HG02938 (cell line): Measurements from ENCODE around the gene RHOV.

ENCODE experiments used
- ATAC-seq: cut with Tn5 transposase; IDR thresholded peaks from one replicate; pipeline ENCODE4 v1.9.1; 2021; ENCODE audit warnings: mild to moderate bottlenecking, moderate library complexity; ENCODE audit not compliant: unreplicated experiment

The RHOV gene, protein sequence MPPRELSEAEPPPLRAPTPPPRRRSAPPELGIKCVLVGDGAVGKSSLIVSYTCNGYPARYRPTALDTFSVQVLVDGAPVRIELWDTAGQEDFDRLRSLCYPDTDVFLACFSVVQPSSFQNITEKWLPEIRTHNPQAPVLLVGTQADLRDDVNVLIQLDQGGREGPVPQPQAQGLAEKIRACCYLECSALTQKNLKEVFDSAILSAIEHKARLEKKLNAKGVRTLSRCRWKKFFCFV

DNA sequence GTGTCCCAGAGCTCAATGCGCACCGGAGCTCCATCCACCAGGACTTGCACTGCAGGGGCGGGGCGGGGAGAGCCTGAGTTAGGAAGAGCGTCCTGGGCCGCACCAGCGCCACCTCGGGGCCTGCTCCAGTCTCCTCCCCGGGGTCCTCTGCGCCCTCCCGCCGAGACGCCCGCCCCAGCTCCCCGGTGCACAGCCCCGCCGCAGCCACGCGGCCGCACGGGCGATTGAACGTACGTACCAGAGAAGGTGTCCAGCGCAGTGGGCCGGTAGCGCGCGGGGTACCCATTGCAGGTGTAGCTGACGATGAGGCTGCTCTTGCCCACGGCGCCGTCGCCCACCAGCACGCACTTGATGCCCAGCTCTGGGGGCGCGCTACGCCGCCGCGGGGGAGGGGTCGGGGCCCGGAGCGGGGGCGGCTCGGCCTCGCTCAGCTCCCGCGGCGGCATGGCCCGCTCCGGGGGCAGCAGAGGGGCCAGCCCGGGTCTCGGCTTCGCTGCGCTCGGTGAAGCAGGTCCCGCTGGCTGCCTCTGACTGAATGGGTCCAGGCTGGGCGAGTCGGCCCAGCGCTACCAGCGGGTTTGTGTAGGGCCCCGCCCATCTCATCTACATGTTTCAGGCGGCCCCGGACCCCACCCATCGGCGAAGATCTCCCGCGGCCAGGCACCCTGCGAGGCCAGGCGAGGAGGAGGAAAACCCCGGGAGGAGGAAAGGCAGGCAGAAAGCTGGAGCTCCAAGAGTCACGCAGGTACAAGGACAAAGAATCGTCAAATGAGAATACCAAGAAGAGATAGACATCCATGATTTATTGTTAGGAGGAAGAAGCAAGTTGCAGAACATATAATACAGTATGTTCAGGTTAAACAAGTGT is at the start of gene RHOV:
Gene RHOV (minus strand): TSS at position 541 of the 868 bp plus-strand sequence. CDS start 95 bp downstream, at position 446.
- peak; percentile 48 for ATAC-seq

DNA sequence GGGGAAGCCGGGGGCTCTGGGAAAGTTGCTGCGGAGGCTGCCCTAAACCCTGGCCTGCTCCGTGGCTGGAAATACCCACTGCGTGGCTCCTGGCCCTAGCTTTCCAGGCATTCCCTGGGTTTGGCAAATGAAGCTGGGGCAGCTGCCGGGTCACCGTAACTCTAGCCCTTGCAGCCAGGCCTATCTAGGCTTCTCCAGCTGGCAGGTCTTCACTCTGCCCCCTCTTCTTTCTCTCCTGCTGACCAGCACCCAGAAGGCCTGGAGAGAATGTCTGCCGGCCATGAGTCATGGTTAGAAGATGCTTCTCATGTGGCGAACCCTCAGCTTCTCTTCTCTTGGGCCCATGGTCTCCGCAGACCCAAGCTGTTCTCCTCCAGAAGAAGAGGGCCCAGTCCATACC is 49.5 kb upstream of the RHOV start:
- no peak for ATAC-seq

DNA sequence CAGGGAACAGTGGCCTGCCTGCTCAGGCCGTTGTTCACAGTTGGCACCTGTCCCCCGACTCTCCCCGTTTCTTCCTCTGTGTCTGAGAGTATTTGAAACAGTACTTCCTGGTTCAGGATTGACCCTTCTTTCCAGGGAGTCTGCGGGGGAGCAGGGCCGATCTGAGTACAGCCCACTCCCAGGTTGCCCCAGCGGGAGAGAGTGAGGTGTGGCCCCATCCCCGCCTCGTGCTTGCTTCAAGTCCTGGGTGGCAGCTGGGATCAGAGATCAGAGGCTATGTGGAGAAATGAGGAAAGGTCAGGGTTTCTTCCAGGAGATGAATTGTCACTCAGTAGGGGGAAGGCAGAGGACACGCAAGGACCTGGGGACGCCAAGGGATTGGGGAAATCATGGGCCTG is 48.6 kb upstream of the RHOV start:
- no peak for ATAC-seq

DNA sequence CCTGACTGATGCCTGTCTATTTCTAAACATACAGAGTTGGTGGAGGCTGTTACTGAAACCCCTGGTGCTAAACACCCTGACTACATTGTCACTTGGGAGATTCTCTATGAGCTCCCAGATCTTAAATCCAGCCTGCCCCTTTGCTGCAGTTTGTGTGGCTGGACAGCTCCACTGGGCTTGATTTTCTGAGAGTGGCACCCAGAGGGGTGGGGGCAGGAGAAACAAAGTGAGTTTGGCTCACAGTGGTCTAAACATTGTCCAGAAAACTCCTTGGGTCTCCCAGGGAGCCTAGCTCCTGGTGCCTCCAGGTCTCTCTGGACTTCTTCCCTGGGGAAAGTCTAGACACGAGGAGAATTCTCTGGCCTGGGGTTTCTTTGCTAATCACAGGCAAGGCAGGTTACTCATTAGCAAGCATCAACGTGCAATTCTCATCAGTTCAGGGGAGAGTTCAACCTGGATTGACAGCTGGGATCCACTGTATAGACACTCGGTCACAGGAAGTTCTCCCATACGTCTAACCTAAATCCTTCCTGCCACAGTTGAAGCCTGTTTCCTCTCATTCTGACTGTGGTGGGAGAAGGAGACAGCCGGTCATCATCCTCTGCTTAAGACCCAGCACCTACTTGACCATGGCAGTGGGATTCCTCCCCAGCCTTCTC is 48.0 kb upstream of the RHOV start:
- no peak for ATAC-seq

DNA sequence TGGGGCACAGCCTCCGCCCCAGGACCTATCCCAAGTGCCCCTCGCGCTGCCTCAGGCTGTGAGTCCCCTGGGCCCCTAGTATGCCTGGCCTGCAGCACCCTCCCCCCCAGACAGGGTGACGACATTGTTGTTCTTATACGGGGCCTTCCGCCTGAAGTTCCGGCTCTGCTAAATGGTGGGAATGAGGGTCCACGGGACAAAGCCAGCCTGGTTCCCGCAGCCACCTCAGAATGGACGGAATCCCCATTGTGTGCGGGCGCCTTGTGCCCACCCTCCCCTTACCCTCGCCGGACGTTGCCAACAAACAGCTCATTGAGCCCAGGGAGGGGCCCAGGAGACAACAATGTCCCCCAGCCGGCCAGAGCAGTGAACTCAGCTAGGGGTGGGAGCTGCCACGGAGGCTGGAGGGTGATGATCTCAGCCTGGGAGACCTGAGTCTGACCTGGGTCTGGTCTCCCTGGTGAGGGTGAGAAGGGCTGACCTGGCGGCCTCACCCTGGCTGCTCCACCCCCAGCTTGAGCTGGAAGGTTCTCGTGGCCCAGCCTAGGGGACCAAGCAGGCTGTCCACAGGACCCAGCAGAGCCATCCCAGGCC is 44.9 kb upstream of the RHOV start:
- ATAC-seq, result no peak

DNA sequence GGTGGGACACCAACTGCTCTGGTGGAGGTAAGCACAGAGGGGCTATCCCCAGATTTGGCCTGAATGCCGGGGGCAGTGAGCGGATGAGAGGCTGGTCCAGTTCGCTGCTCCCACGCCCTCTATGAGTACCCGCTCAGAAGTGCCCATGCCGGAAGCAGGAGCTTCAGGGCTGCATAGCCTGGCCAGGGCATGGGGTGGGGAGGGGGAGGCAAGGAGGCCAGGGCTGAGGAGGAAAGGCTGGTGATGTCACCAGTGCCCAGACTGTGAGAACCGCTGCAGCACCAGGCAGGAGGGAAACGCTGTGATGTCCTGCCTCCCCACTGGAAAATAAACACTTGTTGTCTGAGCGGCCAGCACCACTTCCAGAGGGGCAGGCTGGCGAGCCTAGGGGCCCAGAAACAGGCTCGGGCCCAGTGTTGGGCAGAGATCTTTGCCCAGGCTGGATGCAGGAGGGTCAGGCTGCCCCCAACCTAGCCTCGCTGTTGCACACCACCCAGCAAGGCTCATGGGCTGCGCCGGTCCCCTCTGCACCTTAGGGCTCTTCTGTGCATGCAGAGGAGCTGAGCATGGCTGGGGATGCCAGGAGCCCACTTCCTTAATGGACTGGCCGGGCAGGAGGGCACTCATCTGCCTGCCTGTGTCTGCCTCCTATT is 44.2 kb upstream of the RHOV start:
- ATAC-seq, result no peak

DNA sequence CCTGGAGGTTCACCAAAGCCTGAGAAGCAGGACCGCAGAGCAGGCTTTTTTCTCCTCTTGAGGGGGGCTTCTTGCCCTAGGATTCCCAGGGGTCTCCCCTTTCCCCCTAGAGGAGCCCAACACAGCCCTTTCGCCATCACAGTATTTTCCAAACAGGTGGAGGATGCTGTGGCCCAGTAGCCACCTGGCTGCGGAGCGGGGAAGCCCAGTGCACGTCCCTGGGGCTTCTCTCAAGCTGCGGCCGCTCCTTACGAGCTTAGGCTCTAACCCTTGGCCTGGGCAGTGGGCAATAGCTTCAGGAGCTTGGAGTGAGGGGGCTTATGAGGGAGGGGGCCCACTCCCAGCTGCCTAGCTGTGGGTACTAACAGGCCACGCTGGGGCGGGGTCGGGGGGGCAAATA is 43.6 kb upstream of the RHOV start:
- ATAC-seq, result no peak

DNA sequence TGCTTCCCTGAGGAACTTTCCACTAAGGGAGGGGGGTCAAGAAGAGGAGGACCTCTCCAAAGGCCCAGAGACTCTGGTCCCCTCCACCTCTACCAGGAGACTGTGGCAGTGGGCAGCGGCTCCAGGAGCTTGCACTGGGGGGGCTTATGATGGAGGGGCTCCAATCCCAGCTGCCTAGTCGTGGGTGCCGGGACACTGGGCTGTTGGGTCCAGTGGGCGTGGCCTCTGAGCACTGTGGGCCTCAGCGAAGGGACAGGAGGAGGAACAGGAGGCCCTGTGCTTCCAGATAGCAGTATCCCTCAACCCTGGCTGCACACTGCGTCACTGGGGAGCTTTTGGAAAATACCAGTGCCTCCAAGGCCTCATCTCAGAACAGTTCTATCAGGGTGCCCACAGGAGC is 41.6 kb upstream of the RHOV start:
- ATAC-seq, result no peak

DNA sequence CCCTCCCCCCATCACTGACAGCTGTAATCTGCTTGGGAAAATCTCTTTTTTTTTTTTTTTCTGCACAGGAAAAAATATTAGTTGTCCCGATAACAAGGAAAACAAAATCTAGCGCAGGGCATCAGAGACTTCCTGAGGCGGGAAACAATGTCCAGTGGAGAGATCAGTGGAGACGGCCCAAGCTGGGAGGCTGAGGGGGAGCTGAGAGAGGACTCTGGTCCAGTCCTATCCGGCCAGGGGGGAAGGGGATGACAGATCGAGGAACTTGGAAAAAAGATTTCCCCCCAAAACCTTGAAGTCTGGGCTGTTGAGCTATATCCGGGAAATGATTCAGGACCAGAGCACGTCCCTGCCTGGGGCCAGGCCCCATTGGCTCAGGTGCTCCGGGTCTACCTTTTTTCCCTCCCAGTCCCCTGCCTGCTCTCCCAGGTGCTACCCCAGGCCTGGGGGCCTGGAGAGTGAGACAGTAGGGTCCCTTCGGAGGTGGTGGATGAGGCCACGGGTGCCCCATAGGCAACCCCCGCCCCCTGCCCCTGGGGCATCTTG is 41.2 kb upstream of the RHOV start:
- no peak for ATAC-seq

DNA sequence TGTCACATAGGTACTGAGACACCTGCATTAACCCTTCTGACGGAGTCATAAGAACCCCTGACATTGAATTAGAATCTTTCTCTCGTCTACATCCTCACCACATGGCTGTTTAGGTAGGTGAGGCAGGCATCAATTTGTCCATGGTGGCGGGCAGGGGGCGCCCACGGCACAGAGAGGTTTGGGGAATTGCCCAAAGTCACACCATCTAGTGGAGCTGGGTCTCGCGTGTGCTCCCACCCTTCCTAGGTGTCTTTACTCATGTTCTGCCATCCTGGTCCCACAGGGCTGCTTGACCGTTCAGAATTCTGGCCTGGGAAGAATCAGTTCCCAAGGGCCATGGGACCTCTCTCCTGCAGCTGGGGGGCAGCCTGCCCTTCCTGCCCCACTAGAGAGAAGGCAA is 40.5 kb upstream of the RHOV start:
- no peak for ATAC-seq

DNA sequence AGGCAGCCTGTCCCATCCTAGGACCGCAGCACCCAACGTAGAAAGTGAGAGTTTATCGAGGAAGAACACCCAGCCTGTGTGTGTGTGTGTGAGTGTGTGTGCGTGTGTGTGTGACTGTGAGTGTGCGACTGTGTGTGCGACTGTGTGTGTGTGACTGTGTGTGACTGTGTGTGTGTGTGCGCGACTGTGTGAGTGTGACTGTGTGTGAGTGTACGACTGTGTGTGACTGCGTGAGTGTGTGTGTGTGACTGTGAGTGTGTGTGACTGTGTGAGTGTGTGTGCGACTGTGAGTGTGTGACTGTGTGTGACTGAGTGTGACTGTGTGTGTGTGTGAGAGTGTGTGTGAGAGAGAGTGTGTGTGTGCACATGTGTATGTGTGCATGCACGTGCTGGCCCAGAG is 40.0 kb upstream of the RHOV start:
- no peak for ATAC-seq

DNA sequence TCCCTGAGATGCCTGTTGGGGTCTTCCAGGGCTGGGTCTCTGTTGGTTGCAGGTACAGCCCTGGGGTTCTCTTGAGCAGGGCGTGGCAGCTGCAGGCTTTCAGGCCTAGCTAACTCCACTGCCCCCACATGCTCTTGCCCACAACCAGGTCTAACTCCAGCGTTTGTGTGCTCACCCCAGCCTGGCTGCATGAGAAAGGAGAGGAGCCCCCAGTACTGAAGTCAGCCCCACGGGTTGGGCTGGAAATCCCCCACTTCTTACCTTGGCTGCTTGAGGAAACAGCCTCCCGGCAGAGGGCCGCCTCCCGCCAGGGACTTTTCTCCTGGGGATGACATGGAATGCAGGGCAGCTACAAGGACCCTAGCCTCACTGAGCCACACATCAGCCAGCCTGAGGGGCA is 38.4 kb upstream of the RHOV start:
- ATAC-seq, result no peak

DNA sequence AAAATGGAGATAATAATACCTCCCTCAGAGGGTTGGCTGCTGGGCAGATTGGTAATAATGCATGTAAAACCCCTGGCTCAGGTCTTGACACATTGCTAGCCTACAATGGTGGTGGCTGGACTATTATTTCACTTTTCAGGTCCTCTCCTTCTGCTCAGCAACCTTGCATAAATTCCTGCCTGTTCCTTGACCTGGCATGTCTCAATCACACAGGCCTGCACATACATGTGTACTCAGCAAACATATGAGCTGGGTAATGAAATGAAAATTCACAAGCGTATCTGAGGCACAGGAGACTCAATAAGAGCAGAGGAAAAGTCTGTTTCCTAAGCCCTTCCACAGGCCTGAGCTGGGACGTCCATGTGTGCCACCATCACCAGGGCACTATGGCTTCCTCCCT is 37.7 kb upstream of the RHOV start:
- ATAC-seq, result no peak

DNA sequence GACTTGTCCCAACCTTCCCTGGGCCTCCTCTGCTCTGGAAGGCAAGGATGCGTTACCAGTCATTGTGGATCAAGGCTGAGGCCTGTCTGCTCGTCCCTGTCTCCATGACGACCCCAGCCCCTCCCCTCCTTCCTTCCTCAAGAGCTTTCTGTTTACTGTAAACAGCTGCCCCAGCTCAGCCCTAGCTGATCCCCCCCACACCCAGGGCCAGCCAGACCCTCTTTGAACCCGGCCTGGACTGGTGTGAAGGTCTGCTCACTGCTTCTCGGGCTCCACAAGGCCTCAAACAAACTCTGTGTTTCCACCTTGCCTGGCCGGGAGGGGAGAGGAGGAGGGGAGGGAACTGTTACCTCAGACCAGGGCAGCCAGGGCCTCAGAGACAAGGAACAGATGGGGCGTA is 37.1 kb upstream of the RHOV start:
- ATAC-seq, result no peak

DNA sequence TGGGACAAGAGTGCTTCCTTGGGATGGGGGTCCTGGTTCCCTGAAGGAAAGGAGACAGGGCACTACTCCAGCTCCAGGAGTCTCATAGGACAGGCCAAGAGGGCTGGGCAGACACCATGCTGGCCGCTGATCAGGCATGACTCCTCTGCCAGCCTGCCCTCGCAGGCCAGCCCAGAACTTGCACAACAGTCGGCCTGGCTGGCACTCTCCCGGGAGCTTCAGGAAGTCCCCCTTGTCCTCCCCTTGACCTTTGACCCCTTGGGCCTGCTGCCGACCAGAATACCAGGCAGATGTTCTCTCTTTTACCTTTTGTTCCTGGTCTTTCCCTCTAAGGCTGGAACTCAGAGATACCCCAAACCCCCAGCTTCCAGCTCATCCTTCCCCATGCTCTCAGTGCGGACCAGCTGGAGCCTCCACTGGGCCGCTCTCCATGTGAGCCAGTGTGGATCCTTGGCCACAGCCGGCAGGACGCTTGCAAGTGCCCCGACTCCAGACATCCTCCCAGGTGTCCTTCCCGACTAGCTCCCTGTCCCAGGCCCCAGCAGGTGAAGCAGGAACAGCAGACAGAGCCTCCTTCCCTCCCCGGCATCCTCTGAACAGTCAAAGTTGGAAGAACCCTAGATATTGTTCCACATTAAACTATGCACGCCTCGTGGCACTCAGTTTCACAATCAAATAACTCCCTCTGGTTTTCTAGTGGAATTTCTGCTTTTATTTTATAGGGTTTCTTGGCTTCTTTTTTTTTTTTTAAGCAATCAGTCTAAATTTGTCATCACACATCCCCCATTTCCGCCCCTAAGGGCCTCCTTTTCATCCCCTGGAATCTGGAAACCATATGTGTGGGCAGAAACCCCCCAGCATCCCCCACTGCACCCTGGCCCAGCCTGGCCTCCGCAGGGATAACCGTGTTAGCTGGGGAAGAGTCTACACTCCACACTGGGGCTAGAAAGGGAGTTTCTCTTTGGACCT is 35.9 kb upstream of the RHOV start:
- ATAC-seq, result no peak

DNA sequence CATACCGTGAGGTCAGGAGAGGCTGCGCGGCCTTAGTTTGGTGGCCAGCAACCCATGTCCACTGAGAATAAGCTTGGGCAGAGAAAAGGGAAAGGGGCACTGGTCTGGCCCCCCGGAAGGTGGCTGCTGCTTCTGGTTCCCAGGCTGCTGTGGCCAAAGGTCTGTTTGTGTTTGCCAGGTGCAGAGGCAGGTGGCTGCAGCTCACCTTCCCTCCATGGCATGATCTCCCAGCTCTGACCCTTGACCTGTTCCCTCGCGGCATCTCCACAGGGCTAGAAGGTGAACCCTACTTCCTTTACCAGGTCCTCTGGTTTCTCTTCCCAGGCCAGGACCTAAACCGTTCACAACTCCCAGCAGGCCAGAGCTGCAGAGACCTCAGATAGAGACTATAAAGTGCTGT is 34.1 kb upstream of the RHOV start:
- ATAC-seq, result no peak

DNA sequence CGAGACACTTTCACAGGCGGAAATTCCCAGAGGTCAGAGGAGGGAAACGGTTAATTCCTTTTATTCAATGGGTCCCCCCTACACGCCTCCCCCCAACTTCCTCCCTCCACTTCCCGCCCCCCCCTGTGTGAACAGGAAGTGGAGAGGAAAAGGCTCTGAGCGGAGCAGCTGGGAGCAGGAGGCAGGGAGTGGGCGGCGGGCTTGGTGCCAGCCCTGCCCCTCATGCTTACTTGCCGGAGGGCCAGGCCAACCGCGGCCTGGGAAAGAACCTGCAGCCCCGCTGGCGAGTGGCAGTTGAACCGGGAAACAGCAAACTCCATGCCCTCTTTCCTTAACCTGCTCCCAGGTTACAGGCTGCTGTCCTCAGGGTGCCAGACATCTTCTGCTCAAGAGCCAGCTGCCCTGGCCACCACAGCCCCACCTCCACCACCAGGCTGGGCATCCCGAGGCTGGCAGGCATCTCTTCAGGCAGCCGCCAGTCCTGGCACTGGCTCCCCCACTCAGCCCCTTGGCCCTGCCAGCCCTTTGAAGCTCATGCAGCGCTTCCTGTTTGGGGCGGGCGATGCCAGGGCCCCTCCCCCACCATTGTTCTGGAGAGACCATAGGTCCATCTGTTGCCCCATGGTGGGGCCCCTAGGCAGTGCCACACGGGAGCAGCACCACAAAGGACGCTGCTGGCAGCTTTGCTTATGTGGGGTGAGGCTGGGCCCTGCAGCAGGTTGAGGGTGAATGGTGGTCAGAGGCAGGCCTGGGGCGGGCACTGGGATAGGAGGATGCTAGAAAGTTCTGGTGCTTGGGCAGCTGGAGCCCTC is 33.2 kb upstream of the RHOV start:
- ATAC-seq, result no peak

DNA sequence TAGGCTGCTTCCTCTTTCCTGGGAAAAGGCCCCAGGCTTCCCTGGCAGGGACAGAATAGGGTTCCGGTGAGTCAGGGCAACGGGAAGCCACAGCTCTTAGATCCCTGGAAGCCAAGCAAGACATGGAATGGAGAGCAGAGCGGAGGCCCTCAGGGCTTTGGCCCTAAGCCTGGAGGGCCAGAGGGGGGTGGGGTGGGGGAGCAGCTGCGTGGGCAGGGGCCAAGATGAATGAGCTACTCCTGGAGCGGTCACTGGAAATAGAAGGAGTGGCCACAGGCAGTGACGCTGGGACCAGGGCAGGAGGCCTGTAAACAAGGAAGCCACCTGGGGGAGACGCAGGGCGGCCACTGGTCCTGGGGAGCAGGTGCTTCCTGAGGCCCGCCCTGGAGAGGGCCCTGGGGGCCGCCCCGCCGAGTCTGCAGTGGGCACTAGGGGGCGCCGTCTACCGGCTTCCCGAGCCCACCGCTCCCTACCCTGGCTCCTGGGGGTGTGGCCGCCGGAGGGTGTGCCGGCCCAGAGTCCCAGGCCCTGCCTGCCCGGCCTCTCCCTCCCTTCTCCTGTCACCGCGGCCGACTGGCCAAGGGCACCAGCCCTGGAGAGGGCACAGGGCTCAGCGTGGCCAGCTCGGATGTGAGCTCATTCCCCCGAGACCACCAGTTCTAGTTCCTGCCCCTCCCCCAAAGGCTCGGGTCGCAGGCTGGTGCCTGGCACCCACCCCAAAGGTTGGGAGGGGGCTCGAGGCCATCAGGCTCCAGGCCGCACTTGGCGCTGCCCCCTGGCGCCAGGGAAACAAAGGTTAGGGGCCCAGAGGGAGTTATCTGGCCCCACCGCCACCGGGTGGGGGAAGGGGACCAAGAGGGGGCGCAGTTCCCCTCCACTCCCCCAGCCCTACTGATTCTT is 32.3 kb upstream of the RHOV start:
- peak; percentile 41 for ATAC-seq
